Fibroblast of lung (primary cell): ENCODE measurements around the gene BCLAF3.

ENCODE experiments used
- EZH2 ChIP-seq: IDR thresholded peaks from 2 replicates; pipeline ENCODE4 v1.5.1; 2012; ENCODE audit warnings: low read length, control low read depth, mild to moderate bottlenecking; ENCODE audit errors: missing control alignments
- TF ChIP-seq, protein P1 (sequence below), 2 donors: IDR thresholded peaks in 1 of 2; conservative IDR thresholded peaks in 1 of 2; 1 replicate in 1 of 2; 2 replicates in 1 of 2; pipeline ENCODE4 v1.5.1; 2011 to 2012; ENCODE audit warnings: low read length in 2 of 2, control low read depth in 1 of 2, inconsistent platforms in 1 of 2, low read depth in 1 of 2, mild to moderate bottlenecking in 1 of 2

DNA sequence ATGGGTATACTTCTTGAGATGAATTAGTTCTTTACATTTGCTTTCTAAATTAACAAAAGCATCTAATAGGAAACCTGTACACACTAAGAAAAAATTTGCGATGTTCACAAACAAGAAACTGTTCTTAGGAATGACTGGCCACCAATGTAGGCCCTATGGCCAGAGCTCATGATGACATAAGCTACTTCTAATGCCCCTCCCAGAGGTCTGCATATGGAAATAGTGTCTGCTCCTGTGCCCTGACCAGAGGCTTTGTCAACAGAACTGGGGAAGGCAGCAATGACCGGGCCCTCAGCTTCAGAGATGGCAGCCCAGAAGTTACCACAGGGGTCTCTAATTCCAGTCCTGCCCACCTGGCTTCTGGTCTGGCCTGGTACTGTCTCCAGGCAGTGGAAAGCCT lies 15.0 kb upstream of the BCLAF3 start:
- TF ChIP-seq, protein P1, sequence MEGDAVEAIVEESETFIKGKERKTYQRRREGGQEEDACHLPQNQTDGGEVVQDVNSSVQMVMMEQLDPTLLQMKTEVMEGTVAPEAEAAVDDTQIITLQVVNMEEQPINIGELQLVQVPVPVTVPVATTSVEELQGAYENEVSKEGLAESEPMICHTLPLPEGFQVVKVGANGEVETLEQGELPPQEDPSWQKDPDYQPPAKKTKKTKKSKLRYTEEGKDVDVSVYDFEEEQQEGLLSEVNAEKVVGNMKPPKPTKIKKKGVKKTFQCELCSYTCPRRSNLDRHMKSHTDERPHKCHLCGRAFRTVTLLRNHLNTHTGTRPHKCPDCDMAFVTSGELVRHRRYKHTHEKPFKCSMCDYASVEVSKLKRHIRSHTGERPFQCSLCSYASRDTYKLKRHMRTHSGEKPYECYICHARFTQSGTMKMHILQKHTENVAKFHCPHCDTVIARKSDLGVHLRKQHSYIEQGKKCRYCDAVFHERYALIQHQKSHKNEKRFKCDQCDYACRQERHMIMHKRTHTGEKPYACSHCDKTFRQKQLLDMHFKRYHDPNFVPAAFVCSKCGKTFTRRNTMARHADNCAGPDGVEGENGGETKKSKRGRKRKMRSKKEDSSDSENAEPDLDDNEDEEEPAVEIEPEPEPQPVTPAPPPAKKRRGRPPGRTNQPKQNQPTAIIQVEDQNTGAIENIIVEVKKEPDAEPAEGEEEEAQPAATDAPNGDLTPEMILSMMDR (conservative IDR thresholded peaks at IDR 0.05 in 1 of 2, IDR thresholded peaks at IDR 0.05 in 1 of 2; ENCODE audit: low read depth in 1 of 2, low read length in 2 of 2), result no peak
- TF ChIP-seq EZH2, result no peak
